GM21619 (cell line): Measurements from ENCODE around the gene ALLC.
"Not testable (repeated sequence)": the region's sequence is repeated elsewhere in the genome, so short reads cannot be mapped to it uniquely, and the experiment has no call there.

Experiments
- ATAC-seq: cut with Tn5 transposase; IDR thresholded peaks from one replicate; pipeline ENCODE4 v1.9.1; 2021; ENCODE audit not compliant: unreplicated experiment

The ALLC gene

DNA sequence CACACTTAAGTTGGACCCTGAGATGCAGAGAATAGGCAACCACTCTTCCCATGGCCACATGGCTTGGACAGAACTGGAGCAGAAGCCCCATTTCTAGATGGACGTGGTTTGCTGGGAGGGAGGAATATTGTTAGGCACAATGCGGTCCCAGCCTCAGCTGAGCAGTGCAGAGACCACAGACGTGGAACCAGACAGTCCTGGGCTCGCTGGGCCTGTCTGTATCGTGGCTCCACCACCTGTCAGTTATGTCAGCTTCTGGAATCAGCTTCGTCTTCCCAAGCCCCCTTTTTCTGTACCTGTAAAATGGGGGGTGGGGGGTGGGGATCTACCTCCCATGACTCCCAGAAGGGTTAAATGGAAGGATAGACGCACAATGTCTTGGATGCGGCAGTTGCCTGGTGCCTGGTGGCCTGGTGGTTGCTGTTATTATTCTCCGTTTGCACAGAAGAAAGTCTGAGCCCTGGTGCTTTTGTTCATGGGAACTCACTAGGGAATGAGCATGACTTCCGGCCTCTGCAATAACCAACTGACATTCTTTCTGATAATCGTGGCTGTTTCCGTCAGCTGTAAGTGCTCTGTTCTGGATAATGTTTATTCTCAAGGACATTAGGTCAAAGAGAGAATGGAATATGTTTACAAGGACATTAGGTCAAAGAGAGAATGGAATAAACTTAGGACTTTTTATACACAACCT lies 31.7 kb upstream of the ALLC start:
- ATAC-seq = no peak

DNA sequence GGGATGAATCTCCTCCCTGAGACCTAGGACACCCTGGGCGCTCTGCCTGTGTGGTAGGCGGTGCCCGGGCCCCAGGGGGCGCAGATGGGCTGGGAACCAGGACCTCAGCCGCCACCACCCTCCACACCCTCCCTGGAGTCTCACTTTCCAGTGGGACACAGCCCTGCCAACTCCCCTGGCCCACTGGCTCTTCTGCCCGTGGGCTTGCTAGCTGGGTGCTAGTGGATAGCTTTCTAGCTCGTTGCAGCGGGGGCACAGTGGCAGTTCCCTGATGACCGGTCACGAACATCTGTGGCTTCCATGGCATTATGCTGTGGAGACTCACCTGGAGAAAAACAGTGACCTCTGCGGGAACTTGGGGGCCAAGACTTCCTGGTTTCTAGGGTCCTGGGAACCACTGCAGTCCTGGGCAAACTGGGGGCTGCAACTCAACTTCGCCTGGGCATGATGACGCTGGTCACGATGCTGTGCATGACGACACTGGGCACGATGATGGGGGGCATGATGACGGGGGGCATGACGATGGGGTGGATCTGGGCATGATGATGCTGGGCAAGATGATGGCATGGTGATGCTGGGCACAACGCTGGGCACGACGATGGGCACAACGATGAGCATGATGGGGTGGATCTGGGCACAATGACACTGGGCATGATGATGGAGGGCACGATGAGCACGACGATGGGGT lies 31.0 kb upstream of the ALLC start:
- no peak for ATAC-seq

DNA sequence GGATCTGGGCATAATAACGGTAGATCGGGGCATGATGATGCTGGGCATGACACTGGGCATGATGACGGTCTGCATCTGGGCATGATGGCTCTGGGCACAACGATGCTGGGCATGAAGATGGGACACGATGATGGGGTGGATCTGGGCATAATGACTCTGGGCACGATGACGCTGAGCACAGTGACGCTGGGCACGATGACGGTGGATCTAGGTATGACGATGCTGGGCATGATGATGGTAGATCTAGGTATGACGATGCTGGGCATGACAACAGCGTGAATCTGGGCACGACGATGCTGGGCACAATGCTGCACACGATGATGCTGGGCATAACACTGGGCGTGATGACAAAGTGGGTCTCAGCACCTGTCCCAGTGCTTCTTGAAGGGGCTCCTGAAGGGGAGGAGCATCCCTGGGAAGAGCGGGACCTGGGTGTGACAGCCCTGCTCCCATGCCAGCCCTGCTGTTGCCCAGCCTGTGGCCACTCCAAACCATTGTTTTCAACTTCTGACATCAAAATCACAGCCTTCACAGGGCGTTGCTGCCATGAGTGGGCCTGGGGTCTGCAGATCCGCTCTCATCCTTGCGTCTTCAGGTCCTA lies 30.4 kb upstream of the ALLC start:
- no peak for ATAC-seq

DNA sequence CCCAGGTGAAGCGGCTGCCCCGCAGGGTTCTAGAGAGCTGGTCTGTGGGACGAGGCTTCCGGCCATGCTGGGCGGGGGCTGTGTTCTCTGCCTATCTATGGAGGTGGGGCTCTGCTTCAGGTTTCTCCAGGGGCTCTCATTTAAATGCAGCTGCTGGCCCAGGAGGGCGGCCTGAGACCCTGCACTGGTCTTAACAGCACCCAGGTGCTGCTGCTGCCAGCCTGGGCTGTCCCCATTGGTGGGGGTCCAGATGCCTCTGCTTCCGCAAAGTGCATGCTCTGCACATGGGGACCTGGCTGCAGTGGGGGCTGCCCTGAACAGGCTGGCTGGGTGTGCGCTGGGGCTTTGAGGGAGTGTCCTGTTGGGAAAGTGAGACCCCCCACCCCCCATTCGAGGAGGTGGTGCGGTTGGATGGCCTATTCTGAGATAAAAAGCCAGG lies 29.7 kb upstream of the ALLC start:
- no peak for ATAC-seq

DNA sequence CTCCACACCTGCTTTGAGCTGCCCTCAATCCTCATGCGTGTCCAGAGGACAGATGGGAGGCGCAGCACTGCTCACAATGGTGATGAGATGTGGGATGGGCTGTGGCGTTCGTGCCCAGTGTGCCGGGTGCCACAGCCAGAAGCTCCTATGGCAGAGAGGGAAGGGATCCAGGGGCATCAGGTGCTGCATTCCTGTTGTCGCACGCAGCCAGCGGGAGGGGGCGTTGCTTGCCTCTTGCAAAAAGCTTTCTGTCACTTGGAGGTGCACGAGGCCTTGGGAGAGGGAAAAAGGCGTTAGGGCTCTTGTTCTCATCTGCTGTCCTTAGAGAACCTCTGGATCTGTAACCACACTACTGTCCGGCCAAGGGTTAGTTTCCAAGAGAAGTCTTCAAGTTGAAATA lies 29.2 kb upstream of the ALLC start:
- no peak for ATAC-seq

DNA sequence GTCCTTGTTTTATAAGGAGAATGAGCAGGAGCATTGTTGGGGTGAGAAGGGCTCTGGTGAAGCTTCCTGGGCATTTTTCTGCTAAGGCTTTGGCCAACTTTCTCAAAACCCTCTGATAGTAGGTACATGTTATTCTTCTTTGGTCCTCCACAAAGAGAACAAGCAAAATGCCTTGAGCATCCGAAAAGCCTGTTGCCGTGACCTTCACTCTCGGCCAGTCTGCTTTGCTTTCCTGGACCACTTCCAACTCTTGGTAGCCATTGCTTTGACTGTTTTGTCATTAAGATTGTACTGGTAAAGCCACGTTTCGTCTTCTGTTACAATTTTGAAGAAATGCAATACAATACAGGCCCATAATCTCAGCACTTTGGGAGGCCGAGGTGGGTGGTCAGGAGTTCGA lies 27.4 kb upstream of the ALLC start:
- no peak for ATAC-seq

DNA sequence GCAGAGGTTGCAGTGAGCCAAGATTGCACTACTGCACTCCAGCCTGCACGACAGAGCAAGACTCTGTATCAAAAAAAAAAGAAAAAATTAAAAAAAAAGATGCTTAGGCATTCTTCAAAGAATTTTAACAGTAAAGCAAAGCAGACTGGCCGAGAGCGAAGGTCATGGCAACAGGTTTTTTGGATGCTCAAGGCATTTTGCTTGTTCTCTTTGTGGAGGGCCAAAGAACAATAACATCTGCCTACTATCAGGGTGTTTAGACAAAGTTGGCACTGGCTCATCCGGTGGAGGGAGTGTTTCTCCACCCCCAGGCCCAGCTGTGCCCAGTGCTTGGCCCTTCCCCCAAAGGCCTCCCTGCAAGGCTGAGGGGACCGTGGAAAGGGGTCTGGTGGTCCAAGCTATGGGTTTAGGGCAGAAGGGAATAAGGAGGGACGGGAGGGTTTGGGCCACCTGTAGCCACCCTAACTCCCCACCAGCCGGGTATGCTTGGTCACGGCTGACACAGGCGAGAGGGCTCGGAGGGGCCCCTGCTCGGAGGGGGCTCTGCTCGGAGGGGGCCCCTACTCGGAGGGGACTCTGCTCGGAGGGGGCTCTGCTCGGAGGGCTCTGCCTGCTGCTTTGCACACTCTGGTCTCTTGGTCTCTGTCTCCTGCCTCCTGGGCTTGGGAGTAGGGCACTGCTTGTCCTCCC lies 26.7 kb upstream of the ALLC start:
- no peak for ATAC-seq

DNA sequence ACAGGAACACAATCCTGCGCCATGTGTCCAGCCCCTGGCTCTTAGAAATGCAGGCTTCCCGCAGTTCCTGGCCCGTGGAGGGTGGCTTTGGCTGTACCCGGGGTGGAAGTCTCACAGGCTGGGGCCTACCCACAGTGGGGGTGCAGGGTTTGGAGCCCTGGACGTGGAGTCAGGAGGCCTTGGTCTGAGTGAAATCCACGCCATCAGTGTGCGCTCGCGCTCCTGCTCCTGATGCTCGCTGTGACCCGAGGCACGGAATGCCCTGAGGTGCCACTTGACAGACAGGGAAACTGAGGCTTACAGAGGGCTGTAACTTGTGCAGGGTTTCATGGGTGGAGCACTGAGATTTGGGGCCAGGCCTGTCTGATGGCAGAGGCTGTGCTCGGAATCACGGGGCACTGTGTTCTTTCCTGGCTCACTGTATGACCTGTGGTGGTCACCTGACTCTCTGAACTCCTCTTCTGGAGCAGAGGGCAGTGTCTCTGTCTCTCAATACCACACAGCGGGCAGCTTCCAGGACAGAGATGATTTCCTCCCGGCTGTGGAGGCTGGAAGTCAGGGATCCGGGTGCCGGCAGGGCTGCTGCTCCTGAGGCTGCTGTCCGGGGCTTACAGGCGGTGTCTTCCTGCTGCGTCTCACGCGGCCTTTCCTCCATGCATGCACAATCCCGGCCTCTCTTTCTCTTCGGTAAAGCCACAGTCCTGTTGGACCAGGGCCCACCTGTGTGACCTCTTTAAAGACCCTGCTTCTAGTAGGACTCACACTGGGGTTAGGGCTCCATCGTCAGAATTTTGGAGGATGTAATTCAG lies 25.9 kb upstream of the ALLC start:
- no peak for ATAC-seq

DNA sequence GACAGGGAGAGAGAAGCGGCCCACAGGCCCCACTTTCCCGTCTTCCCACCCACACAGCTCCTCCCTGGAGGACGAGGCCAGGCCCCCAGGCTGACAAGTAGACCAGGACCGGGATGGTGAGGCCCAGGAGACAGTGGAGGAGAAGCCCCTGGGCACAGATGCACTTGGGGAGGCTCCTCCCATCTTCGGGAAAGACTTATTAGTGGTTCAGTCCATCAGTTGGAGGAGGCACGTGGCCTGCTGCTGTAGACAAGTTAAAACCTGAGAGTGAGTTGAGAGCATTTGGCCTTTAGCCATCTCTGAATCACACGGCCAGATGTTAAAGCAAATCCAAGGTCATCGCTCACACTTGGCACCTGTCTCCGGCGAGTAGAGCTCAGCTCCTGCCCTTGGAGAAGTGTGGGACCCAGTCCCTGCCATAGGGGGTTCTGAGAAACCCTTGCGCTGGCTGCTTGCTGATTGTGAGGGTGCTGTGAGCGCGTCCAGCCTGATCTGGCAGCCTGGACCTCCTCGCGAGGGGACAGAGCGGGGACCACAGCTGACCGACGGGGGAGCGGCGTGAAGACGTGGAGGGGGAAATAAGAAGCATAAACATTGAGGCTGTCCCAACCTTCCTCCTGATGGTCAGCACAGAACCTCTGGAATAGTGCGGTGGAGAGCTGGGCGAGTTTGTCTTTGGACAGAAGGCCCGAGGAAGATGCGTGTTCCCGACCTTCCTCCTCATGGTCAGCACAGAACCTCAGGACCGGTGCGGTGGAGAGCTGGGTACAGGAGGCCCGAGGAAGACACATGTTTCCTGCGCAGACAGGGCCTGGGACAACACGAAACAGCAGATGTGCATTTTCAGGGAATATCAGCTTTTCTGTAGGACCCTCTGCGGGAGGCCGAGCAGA lies 24.7 kb upstream of the ALLC start:
- no peak for ATAC-seq

DNA sequence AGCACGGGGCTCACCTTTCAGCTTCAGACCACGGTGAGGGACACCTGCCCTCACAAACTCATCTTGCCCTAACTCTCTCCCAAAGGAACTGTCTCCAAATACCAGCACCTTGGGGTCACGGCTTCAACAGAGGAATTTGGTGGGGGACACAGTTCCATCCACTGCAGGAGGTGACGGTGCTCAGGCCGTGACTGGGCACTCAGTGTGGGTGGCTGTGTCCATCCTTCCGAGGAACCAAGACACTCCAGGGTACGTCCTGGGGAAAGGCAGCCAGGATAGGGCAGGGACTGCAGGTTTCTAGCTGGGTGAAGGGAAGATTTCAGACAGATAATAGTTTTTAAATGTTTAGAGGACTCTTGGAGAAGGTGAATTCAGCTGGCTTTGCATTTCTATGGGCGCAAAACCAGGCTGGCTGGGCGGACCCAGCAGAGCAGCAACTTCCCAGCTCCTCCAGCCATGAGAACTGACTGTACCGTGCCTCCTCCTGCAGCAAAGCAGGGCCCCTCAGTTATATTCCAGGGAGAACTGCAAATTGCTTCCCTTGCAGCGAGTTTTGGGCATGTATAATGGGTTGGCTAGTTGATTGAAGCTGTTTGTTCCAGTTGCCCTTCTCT lies 23.9 kb upstream of the ALLC start:
- no peak for ATAC-seq

DNA sequence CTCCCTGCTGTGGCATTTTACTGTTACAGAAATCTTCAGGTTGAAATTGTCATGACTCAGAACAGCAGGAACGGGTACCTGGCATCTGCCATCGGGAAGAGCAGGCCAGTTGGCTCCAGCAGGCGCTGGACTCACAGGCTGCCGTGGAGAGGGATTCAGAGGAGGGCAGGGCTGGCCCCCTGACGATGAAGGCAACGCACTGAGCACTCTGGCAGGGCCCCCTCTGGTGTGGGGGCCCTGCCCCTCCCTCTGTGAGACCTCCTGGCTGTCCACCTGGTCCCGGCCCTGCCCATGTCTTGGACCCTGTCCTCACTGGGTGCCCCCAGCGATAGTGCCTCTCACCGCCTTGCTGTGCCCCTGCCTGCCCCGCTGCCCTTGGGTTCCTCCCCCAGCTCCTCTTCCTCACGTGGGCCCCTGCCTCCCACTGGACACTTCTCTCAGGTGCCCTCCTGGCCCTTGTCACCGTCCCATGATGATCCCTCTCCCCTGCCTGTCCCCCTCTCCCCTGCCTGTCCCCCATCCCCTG lies 23.3 kb upstream of the ALLC start:
- ATAC-seq = no peak

DNA sequence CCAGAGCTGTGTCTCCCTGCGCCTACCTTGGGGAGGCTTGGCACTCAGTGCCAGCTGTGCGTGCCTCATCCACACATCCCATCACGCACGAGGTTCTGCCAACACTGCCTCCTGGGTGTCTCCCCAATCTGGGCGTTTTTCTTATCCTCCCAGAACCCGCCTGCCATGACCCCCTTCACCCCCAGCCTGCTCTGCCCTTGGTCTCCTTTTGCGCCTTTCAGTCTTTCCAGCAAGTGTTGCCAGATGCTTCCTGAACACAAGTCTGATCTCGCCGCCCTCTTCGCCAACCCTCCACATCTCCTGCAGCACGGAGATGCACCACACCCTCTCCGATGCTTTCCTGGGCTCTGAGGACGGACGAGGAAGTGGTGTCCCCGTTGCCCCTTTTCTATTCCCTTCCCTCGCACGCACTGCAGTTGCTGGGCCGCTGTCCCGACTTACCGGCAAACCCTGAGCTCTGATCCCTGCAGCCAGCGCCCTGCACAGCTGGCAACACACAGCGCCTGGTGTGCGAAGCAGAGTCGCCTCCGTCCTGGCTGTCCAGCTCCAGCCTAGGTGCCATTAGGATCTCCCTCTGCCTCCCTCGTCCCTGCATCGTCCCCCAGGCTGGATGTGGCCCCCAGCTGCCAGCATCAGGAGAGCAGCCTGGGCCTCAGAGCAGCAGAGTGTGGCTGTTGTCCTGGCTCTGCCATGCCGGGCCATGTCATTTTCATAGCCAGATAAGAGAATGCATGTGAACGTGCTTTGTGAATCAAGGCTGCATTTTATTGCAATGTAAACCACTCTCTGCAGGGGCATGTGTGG lies 22.6 kb upstream of the ALLC start:
- no peak for ATAC-seq

DNA sequence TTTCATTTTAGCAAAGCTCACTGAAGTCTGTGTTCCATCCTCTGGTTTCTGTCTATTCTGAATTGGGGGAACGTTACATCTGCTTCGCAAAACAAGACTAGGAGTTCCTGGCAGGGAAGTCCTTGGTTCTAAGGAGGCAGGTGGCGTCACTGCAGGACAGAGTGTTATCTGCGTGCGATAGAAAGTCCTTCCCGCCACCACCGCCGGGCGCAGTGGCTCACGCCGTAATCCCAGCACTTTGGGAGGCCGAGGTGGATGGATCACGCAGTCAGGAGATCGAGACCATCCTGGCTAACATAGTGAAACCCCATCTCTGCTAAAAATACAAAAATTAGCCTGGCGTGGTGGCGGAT lies 22.0 kb upstream of the ALLC start:
- ATAC-seq = not testable (repeated sequence)

DNA sequence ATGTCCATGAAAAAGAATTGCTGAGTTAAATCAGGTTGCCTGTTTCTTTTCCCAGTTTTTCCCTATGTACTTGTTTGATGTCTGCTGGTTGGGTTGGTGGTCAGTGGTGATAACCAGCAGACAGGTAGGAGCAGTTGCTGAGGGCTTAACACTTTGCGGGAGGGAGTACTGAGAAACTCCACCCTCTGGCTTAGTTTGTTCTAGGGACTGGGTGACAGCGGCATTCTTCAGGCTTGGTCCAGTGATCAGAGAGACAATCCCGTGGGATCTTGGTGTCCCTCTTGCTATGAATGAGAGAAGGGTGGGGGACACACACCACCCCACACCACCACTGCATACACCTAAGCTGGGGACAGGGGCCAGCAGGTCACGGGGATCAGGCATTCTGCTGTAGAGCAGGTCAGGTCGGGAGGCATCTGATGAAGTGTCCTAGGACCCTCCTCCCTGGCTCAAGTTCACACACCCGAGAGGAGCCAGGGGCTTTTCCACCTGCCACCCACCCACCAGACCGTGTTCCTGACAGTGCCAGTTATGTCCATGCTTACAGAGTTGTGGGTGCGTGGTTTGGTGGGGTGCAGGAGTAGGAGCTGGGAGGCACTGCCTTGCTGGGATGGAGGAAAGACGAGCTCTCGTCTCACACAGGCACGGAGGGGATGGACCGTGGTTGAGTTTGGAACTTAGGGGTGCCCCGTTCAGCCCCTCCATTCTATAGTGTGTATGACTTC lies 21.3 kb upstream of the ALLC start:
- no peak for ATAC-seq

DNA sequence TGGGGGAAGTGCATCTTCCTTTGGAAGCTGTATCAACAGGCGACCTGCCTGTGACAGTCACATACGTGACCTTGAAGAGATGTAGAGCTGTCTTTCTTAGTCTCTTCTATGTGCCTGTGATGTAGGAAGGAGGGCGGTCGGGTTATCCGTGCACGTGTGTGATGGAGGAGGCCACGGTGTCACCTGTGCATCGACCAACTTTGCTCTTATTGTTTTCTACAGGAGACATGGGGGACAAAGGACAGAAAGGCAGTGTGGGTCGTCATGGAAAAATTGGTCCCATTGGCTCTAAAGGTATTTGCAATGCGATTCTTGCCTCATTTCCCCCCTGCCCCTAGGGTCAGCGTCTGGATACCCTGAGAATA lies 20.7 kb upstream of the ALLC start:
- ATAC-seq = no peak

DNA sequence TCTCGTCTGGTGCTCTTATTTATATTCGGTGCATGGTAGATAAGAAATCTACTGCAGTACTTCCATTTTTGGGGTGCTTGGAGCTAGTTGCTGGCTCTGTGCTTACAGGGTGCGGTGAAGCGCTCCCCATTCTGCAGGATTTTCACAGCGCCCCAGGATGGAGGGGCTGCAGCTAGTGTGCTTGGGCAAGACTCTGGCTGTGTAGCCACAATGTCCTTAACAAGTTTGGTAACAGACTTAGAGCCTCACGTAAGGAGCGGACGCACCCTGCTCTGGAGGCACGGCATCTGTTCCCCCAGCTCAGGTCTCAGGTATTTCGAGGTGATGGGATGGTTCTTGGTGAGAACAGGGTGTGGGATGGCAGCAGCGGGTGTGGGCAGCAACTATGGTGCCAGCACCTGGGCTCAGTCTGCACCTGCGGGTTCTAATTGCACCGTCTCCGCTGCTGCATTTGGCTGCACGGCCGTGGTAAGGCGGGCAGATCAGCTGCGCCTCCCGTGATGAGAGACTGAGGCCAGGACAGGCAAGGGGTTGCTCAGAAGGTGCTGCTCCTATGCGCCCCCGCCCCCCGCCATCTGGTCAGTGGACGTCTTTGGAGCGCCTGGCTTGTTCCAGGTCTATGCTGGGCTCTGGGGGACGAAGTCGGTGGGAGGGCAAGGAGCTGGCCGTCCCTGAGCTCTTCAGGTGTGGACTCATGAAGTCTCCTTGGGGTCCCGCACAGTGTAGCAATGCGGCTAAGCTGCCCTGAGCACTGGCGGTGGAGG lies 20.1 kb upstream of the ALLC start:
- no peak for ATAC-seq

DNA sequence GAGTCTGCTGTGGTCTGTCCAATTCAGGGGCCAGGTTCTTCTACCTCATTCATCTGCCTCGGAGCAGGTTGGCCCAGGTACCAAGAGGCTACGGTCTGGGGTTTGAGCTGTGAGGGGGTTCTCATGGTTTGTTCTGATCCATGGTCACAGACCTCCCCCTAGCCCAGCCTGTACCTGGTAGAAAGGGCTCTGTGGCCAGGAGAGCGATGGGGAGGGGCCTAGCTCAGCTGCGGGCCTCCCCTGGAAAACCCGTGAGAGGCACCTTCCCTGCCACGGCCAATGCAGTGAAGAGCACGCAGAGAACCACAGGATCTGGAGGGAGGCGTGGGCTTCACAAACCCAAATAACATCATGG lies 19.6 kb upstream of the ALLC start:
- ATAC-seq = no peak
